CD14-positive monocyte (primary cell): ENCODE results near the gene ESYT1. TPM values are rescaled to one million over a fixed set of nuclear protein-coding genes. Genes with fewer than 3 reads are reported as not detected.

Experiments
- DNase-seq, 3 donors: peaks; one replicate each; pipeline ENCODE4 v3.0.0-alpha.2; 2011 to 2022
- H2AFZ ChIP-seq: 2 replicates; pipeline ENCODE4 v1.6.0; 2012; ENCODE audit warnings: mild to moderate bottlenecking, low read depth, low read length, inconsistent platforms; ENCODE audit not compliant: insufficient read depth, poor library complexity, severe bottlenecking
- H3K27ac ChIP-seq, 2 donors: 1 replicate in 1 of 2; 2 replicates in 1 of 2; pipeline ENCODE4 v1.5.1; 2012 to 2013; ENCODE audit warnings: low read length in 2 of 2, control low read depth in 1 of 2, inconsistent platforms in 1 of 2, low read depth in 1 of 2, mild to moderate bottlenecking in 1 of 2
- H3K27me3 ChIP-seq, 2 donors: one replicate each; pipeline versions ENCODE4 v1.6.0 to v1.6.1; 2011 to 2013; ENCODE audit warnings: low read length in 2 of 2; ENCODE audit not compliant: control insufficient read depth in 2 of 2, insufficient read depth in 2 of 2
- H3K36me3 ChIP-seq, 2 donors: replicated peaks in 1 of 2; 1 replicate in 1 of 2; 2 replicates in 1 of 2; pipeline versions ENCODE4 v1.5.1 to v1.6.1; 2012 to 2013; ENCODE audit warnings: low read length in 2 of 2, control low read depth in 1 of 2, inconsistent platforms in 1 of 2, mild to moderate bottlenecking in 1 of 2; ENCODE audit not compliant: insufficient read depth in 2 of 2, control insufficient read depth in 1 of 2
- H3K4me1 ChIP-seq, 2 donors: 1 replicate in 1 of 2; 2 replicates in 1 of 2; pipeline versions ENCODE4 v1.5.1 to v1.6.1; 2012 to 2013; ENCODE audit warnings: low read length in 2 of 2, control low read depth in 1 of 2, inconsistent platforms in 1 of 2, mild to moderate bottlenecking in 1 of 2, moderate library complexity in 1 of 2; ENCODE audit not compliant: insufficient read depth in 2 of 2, control insufficient read depth in 1 of 2
- H3K4me2 ChIP-seq: replicated peaks from 2 replicates; pipeline ENCODE3; 2012; ENCODE audit warnings: low read length, moderate library complexity, mild to moderate bottlenecking; ENCODE audit not compliant: poor library complexity, severe bottlenecking; ENCODE audit errors: extremely low read depth
- H3K4me3 ChIP-seq, 3 experiments: fragments of 200-600 bp in 1 of 3; sonication (generic) in 1 of 3; replicated peaks in 1 of 3; 1 replicate in 2 of 3; 2 replicates in 1 of 3; pipeline ENCODE4 v1.5.1; 2011 to 2013; ENCODE audit warnings: low read length in 3 of 3, mild to moderate bottlenecking in 3 of 3, control low read depth in 2 of 3, low read depth in 2 of 3, inconsistent platforms in 1 of 3, moderate library complexity in 1 of 3
- H3K79me2 ChIP-seq: 2 replicates; pipeline ENCODE4 v1.6.0; 2012; ENCODE audit warnings: mild to moderate bottlenecking, control low read depth, inconsistent platforms, low read length, moderate library complexity; ENCODE audit not compliant: insufficient read depth
- H3K9ac ChIP-seq: 2 replicates; pipeline ENCODE4 v1.6.0; 2017; ENCODE audit warnings: low read length, mild to moderate bottlenecking; ENCODE audit not compliant: insufficient read depth, poor library complexity, severe bottlenecking
- H3K9me3 ChIP-seq, 2 donors: replicated peaks in 1 of 2; 1 replicate in 1 of 2; 2 replicates in 1 of 2; pipeline versions ENCODE4 v1.5.1 to v1.6.1; 2012 to 2013; ENCODE audit warnings: low read length in 2 of 2, control low read depth in 1 of 2; ENCODE audit not compliant: control insufficient read depth in 1 of 2, insufficient read depth in 1 of 2
- H4K20me1 ChIP-seq: 2 replicates; pipeline ENCODE4 v1.6.0; 2012; ENCODE audit warnings: mild to moderate bottlenecking, low read length, control low read depth, moderate library complexity; ENCODE audit not compliant: insufficient read depth
- H3K27ac Mint-ChIP-seq, 7 donors: one replicate each; pipeline ENCODE4 v1.8.0; 2020; ENCODE audit warnings: mild to moderate bottlenecking in 7 of 7, mixed read lengths in 7 of 7, moderate library complexity in 6 of 7, inconsistent platforms in 2 of 7
- H3K27me3 Mint-ChIP-seq, 3 donors: one replicate each; pipeline ENCODE4 v1.8.0; 2021 to 2022; ENCODE audit warnings: low read depth in 3 of 3, mild to moderate bottlenecking in 3 of 3, mixed read lengths in 3 of 3, moderate library complexity in 3 of 3, inconsistent platforms in 1 of 3
- H3K36me3 Mint-ChIP-seq, 2 donors: one replicate each; pipeline ENCODE4 v1.8.0; 2020; ENCODE audit warnings: mixed read lengths in 2 of 2, inconsistent platforms in 1 of 2, mild to moderate bottlenecking in 1 of 2
- H3K4me1 Mint-ChIP-seq: one replicate; pipeline ENCODE4 v1.8.0; 2020; ENCODE audit warnings: mild to moderate bottlenecking, mixed read lengths
- H3K4me3 Mint-ChIP-seq, 2 donors: one replicate each; pipeline ENCODE4 v1.8.0; 2020; ENCODE audit warnings: mild to moderate bottlenecking in 2 of 2, mixed read lengths in 2 of 2, moderate library complexity in 1 of 2
- H3K9me3 Mint-ChIP-seq, 7 donors: one replicate each; pipeline ENCODE4 v1.8.0; 2020 to 2022; ENCODE audit warnings: mixed read lengths in 7 of 7, mild to moderate bottlenecking in 6 of 7, moderate library complexity in 6 of 7, inconsistent platforms in 2 of 7
- WGBS: methylation state at CpG from one replicate; pipeline ENCODE4 v1.1.5; 2013; ENCODE audit warnings: missing lambda C conversion rate; ENCODE audit not compliant: insufficient coverage; 5-methylcytosine and 5-hydroxymethylcytosine counted together
- intact Hi-C, 2 donors: fragments of 100-400 bp; cut with micrococcal nuclease; formaldehyde crosslinking; loops; one replicate each; pipeline versions ENCODE4 v1.15.0 to v1.15.1; 2023
- polyA plus RNA-seq, 3 donors: library from polyadenylated mRNA; depleted of rRNA in 1 of 3; unstranded in 2 of 3; stranded (reverse) in 1 of 3; fragments of 300-500 nt in 2 of 3; fragments of >200 nt in 1 of 3; fragmentation: Illumina TruSeq in 2 of 3; gene quantifications; 1 replicate in 2 of 3; 2 replicates in 1 of 3; pipeline ENCODE4 v1.2.3, GENCODE V29; 2012 to 2021
- TF ChIP-seq, protein P1 (sequence below): fragments of 200-600 bp; IDR thresholded peaks from one replicate; pipeline ENCODE4 v1.8.0; 2022; ENCODE audit warnings: antibody characterized with exemption, mild to moderate bottlenecking

The ESYT1 gene
- polyA plus RNA-seq, 3 donors = 74.2 to 81.1 (median 74.6) TPM

DNA sequence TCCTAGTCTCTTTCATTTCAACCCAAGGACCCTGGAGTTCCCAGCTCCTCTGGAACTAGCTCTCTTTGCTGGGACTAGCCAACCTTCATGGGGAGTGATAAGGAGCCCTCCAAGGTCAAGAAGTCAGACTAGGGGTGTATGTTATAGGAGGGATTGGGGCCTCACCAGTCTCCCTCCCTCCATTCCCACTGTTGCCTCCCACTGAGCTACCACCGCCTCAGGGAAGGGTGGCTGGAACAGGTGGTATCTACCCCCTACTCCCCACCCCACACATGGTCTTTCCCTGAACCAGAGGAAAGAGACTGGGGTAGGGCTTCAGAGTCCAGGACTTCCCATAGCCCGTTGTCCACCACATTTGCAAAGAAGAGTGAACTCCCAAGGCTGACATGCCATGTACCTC, 45.7 kb upstream of the ESYT1 start:
- no CpG with 5 or more reads among the region's 2 CpGs for WGBS
- no peak overlapping the region for H3K4me3 ChIP-seq
- Mint-ChIP-seq H3K9me3 (peaks cover 0 to 5% (median 0%) of the 10 kb centered on the region in 7 donors), H3K4me1 (peaks cover 19% of the 10 kb centered on the region), H3K4me3 (no peak overlapping the region), H3K27me3 (peaks cover 29 to 56% (median 44%) of the 10 kb centered on the region in 3 donors), H3K36me3 (peaks cover 3 to 5% of the 10 kb centered on the region in 2 donors), H3K27ac (no peak overlapping the region)
- no peak overlapping the region for H2AFZ ChIP-seq
- H3K79me2 ChIP-seq = no peaks in the 10 kb centered on the region
- no peaks in the 10 kb centered on the region for H3K9me3 ChIP-seq
- H3K27me3 ChIP-seq = peaks cover 6 to 36% of the 10 kb centered on the region in 2 donors
- H3K4me1 ChIP-seq = peaks cover 20 to 21% of the 10 kb centered on the region in 2 donors
- no peaks in the 10 kb centered on the region for H3K36me3 ChIP-seq
- no peak overlapping the region for H3K4me2 ChIP-seq
- no peak overlapping the region for H3K9ac ChIP-seq
- TF ChIP-seq, protein P1, sequence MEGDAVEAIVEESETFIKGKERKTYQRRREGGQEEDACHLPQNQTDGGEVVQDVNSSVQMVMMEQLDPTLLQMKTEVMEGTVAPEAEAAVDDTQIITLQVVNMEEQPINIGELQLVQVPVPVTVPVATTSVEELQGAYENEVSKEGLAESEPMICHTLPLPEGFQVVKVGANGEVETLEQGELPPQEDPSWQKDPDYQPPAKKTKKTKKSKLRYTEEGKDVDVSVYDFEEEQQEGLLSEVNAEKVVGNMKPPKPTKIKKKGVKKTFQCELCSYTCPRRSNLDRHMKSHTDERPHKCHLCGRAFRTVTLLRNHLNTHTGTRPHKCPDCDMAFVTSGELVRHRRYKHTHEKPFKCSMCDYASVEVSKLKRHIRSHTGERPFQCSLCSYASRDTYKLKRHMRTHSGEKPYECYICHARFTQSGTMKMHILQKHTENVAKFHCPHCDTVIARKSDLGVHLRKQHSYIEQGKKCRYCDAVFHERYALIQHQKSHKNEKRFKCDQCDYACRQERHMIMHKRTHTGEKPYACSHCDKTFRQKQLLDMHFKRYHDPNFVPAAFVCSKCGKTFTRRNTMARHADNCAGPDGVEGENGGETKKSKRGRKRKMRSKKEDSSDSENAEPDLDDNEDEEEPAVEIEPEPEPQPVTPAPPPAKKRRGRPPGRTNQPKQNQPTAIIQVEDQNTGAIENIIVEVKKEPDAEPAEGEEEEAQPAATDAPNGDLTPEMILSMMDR = no peak
- no peaks in the 10 kb centered on the region for H4K20me1 ChIP-seq
- intact Hi-C loops = no loop called here
- no peak for DNase-seq
- H3K27ac ChIP-seq = no peak overlapping the region

DNA sequence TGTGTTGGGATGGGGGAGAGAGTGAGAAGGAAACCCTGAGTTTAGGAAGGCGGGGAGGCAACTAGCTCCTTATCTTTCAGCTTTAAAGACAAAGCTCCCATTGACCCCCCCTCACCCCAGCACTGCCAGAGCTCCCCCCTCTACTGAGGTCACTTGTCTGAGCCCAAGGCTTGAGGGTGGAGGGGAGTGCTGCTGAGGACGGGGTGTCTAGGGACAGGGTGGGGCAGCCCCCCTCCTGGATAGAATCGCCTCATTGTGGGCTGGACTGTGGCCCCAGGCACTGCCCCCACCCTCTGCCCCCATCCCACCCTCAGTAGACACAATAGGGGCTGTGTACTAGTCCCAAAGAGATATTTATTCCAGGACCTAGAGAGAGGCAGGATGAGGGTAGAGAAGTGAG, 45.1 kb upstream of the ESYT1 start:
- Histone ChIP-seq H3K4me2 (no peak overlapping the region), H3K9ac (no peak overlapping the region)
- WGBS = no CpG with 5 or more reads among the region's 3 CpGs

More for the DNA sequence above, 45.1 kb upstream of the ESYT1 start:
- H4K20me1 ChIP-seq = no peaks in the 10 kb centered on the region
- no peaks in the 10 kb centered on the region for H3K36me3 ChIP-seq
- no peaks in the 10 kb centered on the region for H3K9me3 ChIP-seq
- TF ChIP-seq, protein P1 = no peak
- no peak overlapping the region for H2AFZ ChIP-seq
- intact Hi-C loops = no loop called here
- no peak overlapping the region for H3K4me3 ChIP-seq
- no peak for DNase-seq
- Mint-ChIP-seq H3K9me3 (peaks cover 0 to 9% (median 0%) of the 10 kb centered on the region in 7 donors), H3K27ac (no peak overlapping the region), H3K4me1 (peaks cover 19% of the 10 kb centered on the region), H3K4me3 (no peak overlapping the region), H3K27me3 (peaks cover 29 to 55% (median 44%) of the 10 kb centered on the region in 3 donors), H3K36me3 (peaks cover 3 to 5% of the 10 kb centered on the region in 2 donors)
- H3K27me3 ChIP-seq = peaks cover 6 to 36% of the 10 kb centered on the region in 2 donors
- H3K27ac ChIP-seq = no peak overlapping the region
- H3K79me2 ChIP-seq = no peaks in the 10 kb centered on the region
- H3K4me1 ChIP-seq = peaks cover 20 to 21% of the 10 kb centered on the region in 2 donors
